Activated naive CD8-positive, alpha-beta T cell treated with anti-CD3 and anti-CD28 coated beads, Interleukin-2, amount 10 ng/mL, durations not matched to agents 7 days and 5 days (primary cell): ENCODE data around the gene OR6C3. TPM values are rescaled to one million over a fixed set of nuclear protein-coding genes. Genes with fewer than 3 reads are reported as not detected.
"Not testable (repeated sequence)": the region's sequence is repeated elsewhere in the genome, so short reads cannot be mapped to it uniquely, and the experiment has no call there.

Source experiments
- ATAC-seq: fragments of 150-1000 bp; cut with Tn5 transposase; one replicate; pipeline ENCODE4 v1.10.0; 2021; ENCODE audit warnings: low read depth, moderate library complexity
- POLR2A ChIA-PET: fragments of 350-600 bp; sonication (Branson Sonifier 250); formaldehyde crosslinking; loops from one replicate; lab custom pipeline; 2021; ENCODE audit warnings: antibody characterized with exemption; lab: Charles Lee
- DNase-seq: peaks from one replicate; pipeline ENCODE4 v3.0.0; 2021
- H3K27ac Mint-ChIP-seq: one replicate; pipeline ENCODE4 v1.8.0; 2022; ENCODE audit warnings: mild to moderate bottlenecking, mixed read lengths
- H3K27me3 Mint-ChIP-seq: one replicate; pipeline ENCODE4 v1.8.0; 2022; ENCODE audit warnings: mild to moderate bottlenecking, moderate library complexity, mixed read lengths
- H3K36me3 Mint-ChIP-seq: one replicate; pipeline ENCODE4 v1.8.0; 2021; ENCODE audit warnings: mild to moderate bottlenecking, mixed read lengths
- H3K4me1 Mint-ChIP-seq: one replicate; pipeline ENCODE4 v1.8.0; 2021; ENCODE audit warnings: mixed read lengths
- H3K4me3 Mint-ChIP-seq: one replicate; pipeline ENCODE4 v1.8.0; 2022; ENCODE audit warnings: mild to moderate bottlenecking, moderate library complexity, mixed read lengths
- H3K9me3 Mint-ChIP-seq: one replicate; pipeline ENCODE4 v1.8.0; 2021; ENCODE audit warnings: mixed read lengths
- total RNA-seq, 2 experiments: library from RNA; stranded (reverse); gene quantifications; one replicate each; pipeline ENCODE4 v1.2.3, GENCODE V29; 2021

The OR6C3 gene
- not detected for total RNA-seq

GRCh38 chr12:55330446-55330845 is at the start of gene OR6C3:
Gene OR6C3 (plus strand): TSS chr12:55330746. CDS start chr12:55331701, 955 bp downstream.
- H3K27me3 Mint-ChIP-seq: peaks cover 9% of the 10 kb centered on the region
- no peaks in the 10 kb centered on the region for H3K9me3 Mint-ChIP-seq
- no peaks in the 10 kb centered on the region for H3K4me1 Mint-ChIP-seq
- H3K27ac Mint-ChIP-seq: no peak within 1 kb of the TSS
- H3K4me3 Mint-ChIP-seq: no peak within 1 kb of the TSS
- H3K36me3 Mint-ChIP-seq: no peaks in the 10 kb centered on the region
- DNase-seq (no peak), ATAC-seq (no peak)
- POLR2A ChIA-PET: no interaction called here

- ATAC-seq (no peak), DNase-seq (no peak)
- Mint-ChIP-seq H3K27ac (no peak overlapping the region), H3K4me1 (no peaks in the 10 kb centered on the region), H3K36me3 (no peaks in the 10 kb centered on the region), H3K4me3 (no peak overlapping the region), H3K27me3 (peaks cover 12% of the 10 kb centered on the region), H3K9me3 (no peaks in the 10 kb centered on the region)
- POLR2A ChIA-PET: no interaction called here
Observed at GRCh38 chr12:55280991-55281390, 49.6 kb upstream of the OR6C3 start.

- ATAC-seq (no peak), DNase-seq (no peak)
- H3K27me3 Mint-ChIP-seq: peaks cover 9% of the 10 kb centered on the region
- H3K4me1 Mint-ChIP-seq: no peaks in the 10 kb centered on the region
- POLR2A ChIA-PET: no interaction called here
- H3K9me3 Mint-ChIP-seq: no peaks in the 10 kb centered on the region
- H3K36me3 Mint-ChIP-seq: no peaks in the 10 kb centered on the region
- H3K27ac Mint-ChIP-seq: no peak overlapping the region
- no peak overlapping the region for H3K4me3 Mint-ChIP-seq
Observed at GRCh38 chr12:55289999-55290398, 40.5 kb upstream of the OR6C3 start.

GRCh38 chr12:55296469-55296868 is 34.1 kb upstream of the OR6C3 start, which contains the start of gene OR6C6:
Gene OR6C6 (minus strand): TSS chr12:55296569. CDS start chr12:55295232, 1,337 bp downstream.
- POLR2A ChIA-PET: no interaction called here
- ATAC-seq (no peak), DNase-seq (no peak)
- Mint-ChIP-seq H3K4me3 (no peak within 1 kb of the TSS), H3K4me1 (no peaks in the 10 kb centered on the region), H3K27me3 (peaks cover 7% of the 10 kb centered on the region), H3K36me3 (no peaks in the 10 kb centered on the region), H3K9me3 (no peaks in the 10 kb centered on the region), H3K27ac (no peak within 1 kb of the TSS)

GRCh38 chr12:55314043-55314442 is 16.5 kb upstream of the OR6C3 start, which contains the start of gene OR6C1:
Gene OR6C1 (plus strand): TSS chr12:55314343. CDS start chr12:55320600, 6,257 bp downstream.
- DNase-seq: no peak
- Mint-ChIP-seq H3K9me3 (no peaks in the 10 kb centered on the region), H3K27me3 (peaks cover 11% of the 10 kb centered on the region), H3K27ac (no peak within 1 kb of the TSS), H3K4me3 (no peak within 1 kb of the TSS), H3K36me3 (no peaks in the 10 kb centered on the region), H3K4me1 (no peaks in the 10 kb centered on the region)
- ATAC-seq: no peak
- POLR2A ChIA-PET: no interaction called here

- H3K4me1 Mint-ChIP-seq: no peaks in the 10 kb centered on the region
- H3K27me3 Mint-ChIP-seq: peaks cover 9% of the 10 kb centered on the region
- DNase-seq (no peak), ATAC-seq (no peak)
- POLR2A ChIA-PET: no interaction called here
- no peaks in the 10 kb centered on the region for H3K36me3 Mint-ChIP-seq
- no peaks in the 10 kb centered on the region for H3K9me3 Mint-ChIP-seq
- H3K27ac Mint-ChIP-seq: no peak overlapping the region
- H3K4me3 Mint-ChIP-seq: no peak overlapping the region
Observed at GRCh38 chr12:55320201-55320600, 10.3 kb upstream of the OR6C3 start.

- POLR2A ChIA-PET, H3K4me1 Mint-ChIP-seq, H3K9me3 Mint-ChIP-seq, H3K27ac Mint-ChIP-seq, H3K36me3 Mint-ChIP-seq, H3K4me3 Mint-ChIP-seq, ATAC-seq, H3K27me3 Mint-ChIP-seq, DNase-seq: not testable (repeated sequence)
Observed at GRCh38 chr12:55325801-55326200, 4.7 kb upstream of the OR6C3 start.

- no peak overlapping the region for H3K27ac Mint-ChIP-seq
- H3K4me1 Mint-ChIP-seq: no peaks in the 10 kb centered on the region
- no peaks in the 10 kb centered on the region for H3K9me3 Mint-ChIP-seq
- H3K4me3 Mint-ChIP-seq: no peak overlapping the region
- ATAC-seq (no peak), DNase-seq (no peak)
- H3K36me3 Mint-ChIP-seq: no peaks in the 10 kb centered on the region
- POLR2A ChIA-PET: no interaction called here
- peaks cover 10% of the 10 kb centered on the region for H3K27me3 Mint-ChIP-seq
Observed at GRCh38 chr12:55336002-55336401, 5.5 kb downstream of the OR6C3 start.

GRCh38 chr12:55355338-55355737 is 24.8 kb downstream of the OR6C3 start:
- H3K4me1 Mint-ChIP-seq, POLR2A ChIA-PET: not testable (repeated sequence)

GRCh38 chr12:55362675-55363074 is 32.1 kb downstream of the OR6C3 start, which contains the start of gene OR6C75:
Gene OR6C75 (plus strand): TSS chr12:55362975. CDS start chr12:55365111, 2,136 bp downstream.
- Mint-ChIP-seq H3K9me3 (no peaks in the 10 kb centered on the region), H3K4me3 (no peak within 1 kb of the TSS)

More at GRCh38 chr12:55355338-55355737, 24.8 kb downstream of the OR6C3 start:
- not testable (repeated sequence) for H3K27ac Mint-ChIP-seq, DNase-seq, H3K9me3 Mint-ChIP-seq, ATAC-seq, H3K36me3 Mint-ChIP-seq, H3K4me3 Mint-ChIP-seq
- peaks cover 12% of the 10 kb centered on the region for H3K27me3 Mint-ChIP-seq

GRCh38 chr12:55365086-55365485 is 34.5 kb downstream of the OR6C3 start:
- no peaks in the 10 kb centered on the region for H3K4me1 Mint-ChIP-seq
- POLR2A ChIA-PET: no interaction called here
- no peak overlapping the region for H3K27ac Mint-ChIP-seq
- H3K9me3 Mint-ChIP-seq: no peaks in the 10 kb centered on the region
- no peak overlapping the region for H3K4me3 Mint-ChIP-seq
- no peaks in the 10 kb centered on the region for H3K36me3 Mint-ChIP-seq
- ATAC-seq (no peak), DNase-seq (no peak)
- peaks cover 6% of the 10 kb centered on the region for H3K27me3 Mint-ChIP-seq

More at GRCh38 chr12:55362675-55363074, 32.1 kb downstream of the OR6C3 start, which contains the start of gene OR6C75:
- Mint-ChIP-seq H3K27ac (no peak within 1 kb of the TSS), H3K4me1 (no peaks in the 10 kb centered on the region), H3K36me3 (no peaks in the 10 kb centered on the region), H3K27me3 (peaks cover 17% of the 10 kb centered on the region)
- POLR2A ChIA-PET: no interaction called here
- ATAC-seq (no peak), DNase-seq (no peak)

- ATAC-seq (no peak), DNase-seq (no peak)
- no peak overlapping the region for H3K27ac Mint-ChIP-seq
- H3K27me3 Mint-ChIP-seq: peaks cover 6% of the 10 kb centered on the region
- H3K9me3 Mint-ChIP-seq: no peaks in the 10 kb centered on the region
- H3K36me3 Mint-ChIP-seq: no peaks in the 10 kb centered on the region
- H3K4me1 Mint-ChIP-seq: no peaks in the 10 kb centered on the region
- POLR2A ChIA-PET: no interaction called here
- H3K4me3 Mint-ChIP-seq: no peak overlapping the region
Observed at GRCh38 chr12:55372521-55372920, 42.0 kb downstream of the OR6C3 start.
